Suppressor macrophage treated with lipopolysaccharide for 1 hour (primary cell): ENCODE measurements around the gene SLC6A19.
"Not testable (repeated sequence)": the region's sequence is repeated elsewhere in the genome, so short reads cannot be mapped to it uniquely, and the experiment has no call there.

ENCODE experiments used
- DNase-seq, 3 donors: peaks; one replicate each; pipeline ENCODE4 v3.0.0-alpha.2; 2020 to 2022

SLC6A19 gene

GRCh38 chr5:1249366-1250280, 48.2 kb downstream of the SLC6A19 start:
- DNase-seq = no peak

- no peak for DNase-seq
Measured at GRCh38 chr5:1251678-1252580, 50.5 kb downstream of the SLC6A19 start.

- DNase-seq = no peak
Measured at GRCh38 chr5:1252681-1253080, 51.3 kb downstream of the SLC6A19 start.

- no peak for DNase-seq
Measured at GRCh38 chr5:1253456-1254105, 52.2 kb downstream of the SLC6A19 start.

- no peak for DNase-seq
Measured at GRCh38 chr5:1254196-1254595, 52.8 kb downstream of the SLC6A19 start.

- no peak for DNase-seq
Measured at GRCh38 chr5:1255081-1255561, 53.7 kb downstream of the SLC6A19 start.

- DNase-seq = no peak
Measured at GRCh38 chr5:1256776-1257175, 55.4 kb downstream of the SLC6A19 start.

- no peak for DNase-seq
Measured at GRCh38 chr5:1257363-1257762, 56.0 kb downstream of the SLC6A19 start.

- DNase-seq = no peak
Measured at GRCh38 chr5:1257841-1258240, 56.4 kb downstream of the SLC6A19 start.

GRCh38 chr5:1259806-1260480, 58.5 kb downstream of the SLC6A19 start:
- no peak for DNase-seq

- no peak for DNase-seq
Measured at GRCh38 chr5:1261643-1262042, 60.2 kb downstream of the SLC6A19 start.

GRCh38 chr5:1262381-1262780, 61.0 kb downstream of the SLC6A19 start:
- DNase-seq = no peak

GRCh38 chr5:1264211-1264610, 62.8 kb downstream of the SLC6A19 start:
- DNase-seq = no peak

GRCh38 chr5:1265026-1265425, 63.6 kb downstream of the SLC6A19 start:
- DNase-seq = no peak

- no peak for DNase-seq
Measured at GRCh38 chr5:1265461-1266455, 64.4 kb downstream of the SLC6A19 start.

- DNase-seq = no peak
Measured at GRCh38 chr5:1266791-1267190, 65.4 kb downstream of the SLC6A19 start.

- not testable (repeated sequence) for DNase-seq
Measured at GRCh38 chr5:1267464-1267863, 66.1 kb downstream of the SLC6A19 start.

- DNase-seq = no peak
Measured at GRCh38 chr5:1268056-1268455, 66.7 kb downstream of the SLC6A19 start.

- DNase-seq = no peak
Measured at GRCh38 chr5:1268666-1269065, 67.3 kb downstream of the SLC6A19 start.

GRCh38 chr5:1270426-1270825, 69.0 kb downstream of the SLC6A19 start:
- no peak for DNase-seq
